ENCODE data around the gene FBXW2. TPM values are rescaled to one million over a fixed set of nuclear protein-coding genes. Genes with fewer than 3 reads are reported as not detected.

FBXW2 gene
- total and polyA plus RNA-seq, 2 experiments from 2014 or later: 23.7 to 45.5 TPM

DNA sequence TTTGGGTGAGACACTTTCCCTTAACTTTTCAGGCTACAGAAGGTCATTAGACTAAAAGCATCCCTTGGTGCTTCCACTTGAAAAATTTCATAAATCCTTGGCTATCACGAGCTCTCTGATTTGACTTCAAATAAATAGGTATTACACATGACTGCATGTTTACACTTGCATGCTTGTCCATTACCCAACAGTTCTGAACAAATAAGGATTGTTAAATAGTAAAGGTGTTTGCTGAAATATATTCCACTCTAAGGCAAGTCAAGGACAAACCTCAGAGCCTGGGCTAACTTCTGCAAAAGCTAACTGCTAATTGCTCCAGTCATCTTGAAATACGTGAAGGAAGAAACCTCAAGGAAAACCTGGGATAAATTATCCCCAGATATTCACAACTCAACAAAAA is 14.5 kb downstream of the FBXW2 start:
- peaks cover 8% of the 10 kb centered on the region; the same call in 1 of the 2 replicates for H3F3A ChIP-seq (ENCODE audit: insufficient read depth)
- 80% methylated on average over 2 of the region's 2 CpGs for WGBS, 2 experiments (ENCODE audit: low coverage in 1 of 2, low lambda C conversion rate in 2 of 2, missing lambda C conversion rate in 2 of 2)
- no peaks in the 10 kb centered on the region for H3K27me3 ChIP-seq (replicated peaks; ENCODE audit: insufficient read depth)
- H3K9ac ChIP-seq: no peak overlapping the region
- in situ Hi-C loops (cut with MboI): no loop called here
- H3K79me2 ChIP-seq (ENCODE audit: insufficient read depth): peaks cover 73% of the 10 kb centered on the region
- no peaks in the 10 kb centered on the region for H3K9me3 ChIP-seq (ENCODE audit: low read depth)
- no peak overlapping the region for H3K27ac ChIP-seq
- no peaks in the 10 kb centered on the region for H3K9me2 ChIP-seq (ENCODE audit: insufficient read depth)
- H3K4me3 ChIP-seq: no peak overlapping the region
- H4K20me1 ChIP-seq (ENCODE audit: insufficient read depth): no peaks in the 10 kb centered on the region
- DNase-seq: no peak
- no peak overlapping the region for H2AFZ ChIP-seq
- H3K4me2 ChIP-seq (ENCODE audit: unreplicated experiment): no peak overlapping the region
- TF ChIP-seq EZH2 (IDR thresholded peaks at IDR 0.05; ENCODE audit: insufficient read depth, poor library complexity, severe bottlenecking): no peak
- H3K4me1 ChIP-seq (ENCODE audit: insufficient read depth): peaks cover 6% of the 10 kb centered on the region
- peaks cover 38% of the 10 kb centered on the region; the same call in 1 of the 2 replicates for H3K36me3 ChIP-seq (ENCODE audit: low read depth)

DNA sequence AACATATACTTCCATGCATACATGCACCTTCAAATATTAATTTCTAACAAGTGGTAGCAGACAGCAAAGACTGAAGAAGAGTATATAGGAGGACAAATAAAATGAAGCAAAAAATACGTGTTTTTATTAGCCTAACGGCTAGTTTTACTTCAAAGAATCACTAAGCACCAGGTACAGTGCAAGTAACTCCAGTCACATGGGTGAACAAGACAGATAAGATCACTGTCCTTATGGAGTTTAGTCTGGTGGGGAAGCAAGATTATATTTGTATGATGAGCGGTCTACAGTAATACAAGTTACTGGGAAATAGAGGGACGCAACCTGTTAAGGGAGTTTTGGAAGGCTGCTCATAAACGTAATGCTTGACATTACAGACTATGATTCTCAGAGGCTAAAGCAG is 16.0 kb downstream of the FBXW2 start:
- Histone ChIP-seq H4K20me1 (ENCODE audit: insufficient read depth) (no peaks in the 10 kb centered on the region), H3K27ac (no peak overlapping the region), H3K4me2 (ENCODE audit: unreplicated experiment) (no peak overlapping the region), H3F3A (ENCODE audit: insufficient read depth) (no peaks in the 10 kb centered on the region), H3K9me2 (ENCODE audit: insufficient read depth) (no peaks in the 10 kb centered on the region), H3K9me3 (ENCODE audit: low read depth) (no peaks in the 10 kb centered on the region), H3K4me1 (ENCODE audit: insufficient read depth) (no peaks in the 10 kb centered on the region), H3K79me2 (ENCODE audit: insufficient read depth) (peaks cover 62% of the 10 kb centered on the region), H2AFZ (no peak overlapping the region), H3K27me3 (replicated peaks; ENCODE audit: insufficient read depth) (no peaks in the 10 kb centered on the region), H3K36me3 (ENCODE audit: low read depth) (peaks cover 46% of the 10 kb centered on the region; the same call in 1 of the 2 replicates), H3K9ac (no peak overlapping the region), H3K4me3 (no peak overlapping the region)
- WGBS, 2 experiments (ENCODE audit: low coverage in 1 of 2, low lambda C conversion rate in 2 of 2, missing lambda C conversion rate in 2 of 2): 95 to 99% methylated on average over 5 of the region's 5 CpGs
- TF ChIP-seq EZH2 (IDR thresholded peaks at IDR 0.05; ENCODE audit: insufficient read depth, poor library complexity, severe bottlenecking): no peak
- TF ChIP-seq EZH2phosphoT487 (IDR thresholded peaks at IDR 0.05; ENCODE audit: insufficient read depth, low read depth): no peak
- DNase-seq: no peak
- in situ Hi-C loops (cut with MboI): no loop called here

DNA sequence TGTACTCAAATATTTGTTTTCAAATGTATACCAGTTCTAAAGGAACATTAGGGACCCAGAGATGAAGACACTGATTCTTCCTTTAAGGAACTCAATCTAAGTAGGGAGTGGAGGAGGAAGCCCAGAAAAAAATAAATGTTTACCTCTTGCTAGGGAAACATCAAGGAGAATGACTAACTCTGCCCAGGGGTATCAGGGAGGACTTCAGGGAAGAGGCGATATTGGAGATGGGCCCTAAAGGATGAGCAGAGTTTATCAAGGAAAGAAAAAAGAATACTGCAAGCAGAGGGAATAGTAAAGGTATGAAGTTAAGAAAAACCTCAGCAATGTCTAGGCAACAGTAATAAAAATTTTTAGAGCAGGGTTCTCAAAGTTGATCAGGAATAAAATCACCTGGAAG is 16.4 kb downstream of the FBXW2 start:
- no peaks in the 10 kb centered on the region for H3K9me2 ChIP-seq (ENCODE audit: insufficient read depth)
- H3K4me3 ChIP-seq: no peak overlapping the region
- no peaks in the 10 kb centered on the region for H3F3A ChIP-seq (ENCODE audit: insufficient read depth)
- peaks cover 57% of the 10 kb centered on the region for H3K79me2 ChIP-seq (ENCODE audit: insufficient read depth)
- no peaks in the 10 kb centered on the region for H3K27me3 ChIP-seq (replicated peaks; ENCODE audit: insufficient read depth)
- no peaks in the 10 kb centered on the region for H3K4me1 ChIP-seq (ENCODE audit: insufficient read depth)
- no peak overlapping the region for H3K4me2 ChIP-seq (ENCODE audit: unreplicated experiment)
- no peak for DNase-seq
- H4K20me1 ChIP-seq (ENCODE audit: insufficient read depth): no peaks in the 10 kb centered on the region
- 100% methylated on average over 1 of the region's 1 CpG for WGBS, 2 experiments (ENCODE audit: low coverage in 1 of 2, low lambda C conversion rate in 2 of 2, missing lambda C conversion rate in 2 of 2)
- in situ Hi-C loops (cut with MboI): no loop called here
- no peak overlapping the region for H3K27ac ChIP-seq
- H3K9me3 ChIP-seq (ENCODE audit: low read depth): no peaks in the 10 kb centered on the region
- H3K36me3 ChIP-seq (ENCODE audit: low read depth): peaks cover 47% of the 10 kb centered on the region; the same call in 1 of the 2 replicates
- H2AFZ ChIP-seq: no peak overlapping the region
- H3K9ac ChIP-seq: no peak overlapping the region
- TF ChIP-seq EZH2 (IDR thresholded peaks at IDR 0.05; ENCODE audit: insufficient read depth, poor library complexity, severe bottlenecking) (no peak), EZH2phosphoT487 (IDR thresholded peaks at IDR 0.05; ENCODE audit: insufficient read depth, low read depth) (no peak)

DNA sequence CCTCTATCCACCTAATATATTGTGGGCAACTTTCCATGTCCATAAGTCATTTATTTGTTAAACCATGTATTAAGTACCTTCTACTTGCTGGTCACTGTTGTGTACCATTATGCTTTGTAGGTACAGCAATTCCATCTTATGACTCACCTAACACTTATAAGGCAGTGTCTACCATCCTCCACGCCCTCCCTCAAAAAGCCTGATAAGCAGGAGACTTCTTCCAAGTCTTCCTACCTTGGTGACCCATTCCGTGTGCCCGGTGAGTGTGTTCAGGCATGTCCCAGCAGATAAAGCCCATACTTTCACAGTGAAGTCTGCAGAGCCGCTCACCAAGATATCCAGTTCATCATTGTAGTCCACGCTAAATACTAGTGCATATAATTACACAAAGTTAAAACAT is 17.4 kb downstream of the FBXW2 start:
- H3K9ac ChIP-seq: no peak overlapping the region
- H3K9me2 ChIP-seq (ENCODE audit: insufficient read depth): no peaks in the 10 kb centered on the region
- H3K4me2 ChIP-seq (ENCODE audit: unreplicated experiment): no peak overlapping the region
- H3K36me3 ChIP-seq (ENCODE audit: low read depth): peaks cover 55% of the 10 kb centered on the region; the same call in 1 of the 2 replicates
- H4K20me1 ChIP-seq (ENCODE audit: insufficient read depth): no peaks in the 10 kb centered on the region
- no peaks in the 10 kb centered on the region for H3F3A ChIP-seq (ENCODE audit: insufficient read depth)
- H3K27ac ChIP-seq: no peak overlapping the region
- H3K9me3 ChIP-seq (ENCODE audit: low read depth): no peaks in the 10 kb centered on the region
- in situ Hi-C loops (cut with MboI): no loop called here
- DNase-seq: no peak
- 99 to 100% methylated on average over 5 of the region's 5 CpGs for WGBS, 2 experiments (ENCODE audit: low coverage in 1 of 2, low lambda C conversion rate in 2 of 2, missing lambda C conversion rate in 2 of 2)
- H3K4me3 ChIP-seq: no peak overlapping the region
- no peak overlapping the region for H2AFZ ChIP-seq
- TF ChIP-seq EZH2phosphoT487 (IDR thresholded peaks at IDR 0.05; ENCODE audit: insufficient read depth, low read depth) (no peak), EZH2 (IDR thresholded peaks at IDR 0.05; ENCODE audit: insufficient read depth, poor library complexity, severe bottlenecking) (no peak)
- no peaks in the 10 kb centered on the region for H3K27me3 ChIP-seq (replicated peaks; ENCODE audit: insufficient read depth)
- peaks cover 48% of the 10 kb centered on the region for H3K79me2 ChIP-seq (ENCODE audit: insufficient read depth)
- H3K4me1 ChIP-seq (ENCODE audit: insufficient read depth): no peaks in the 10 kb centered on the region

DNA sequence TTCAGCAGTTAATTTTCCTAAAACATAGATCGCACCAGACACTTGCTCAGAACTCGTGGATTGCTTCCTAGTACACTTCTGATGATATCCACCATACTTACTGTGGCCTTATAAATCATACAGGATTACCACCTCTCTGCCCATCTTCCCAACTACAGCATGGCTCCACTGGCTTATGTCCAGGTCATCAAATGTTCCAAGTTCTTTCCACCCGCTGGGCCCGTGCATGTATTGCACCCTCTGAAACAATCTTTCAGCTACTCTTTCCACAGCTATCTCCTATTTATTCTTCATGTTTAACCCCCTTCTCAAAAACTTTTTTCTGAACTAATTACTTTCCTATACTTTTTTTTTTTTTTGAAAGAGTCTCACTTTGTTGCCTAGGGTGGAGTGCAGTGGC is 18.5 kb downstream of the FBXW2 start:
- H3K9me2 ChIP-seq (ENCODE audit: insufficient read depth): no peaks in the 10 kb centered on the region
- H3K9ac ChIP-seq: no peak overlapping the region
- no peak overlapping the region for H2AFZ ChIP-seq
- no peaks in the 10 kb centered on the region for H3K9me3 ChIP-seq (ENCODE audit: low read depth)
- no peaks in the 10 kb centered on the region for H3F3A ChIP-seq (ENCODE audit: insufficient read depth)
- in situ Hi-C loops (cut with MboI): no loop called here
- no peaks in the 10 kb centered on the region for H3K27me3 ChIP-seq (replicated peaks; ENCODE audit: insufficient read depth)
- no peaks in the 10 kb centered on the region for H3K4me1 ChIP-seq (ENCODE audit: insufficient read depth)
- no peak overlapping the region for H3K4me3 ChIP-seq
- H3K36me3 ChIP-seq (ENCODE audit: low read depth): peaks cover 61% of the 10 kb centered on the region; the same call in 1 of the 2 replicates
- TF ChIP-seq EZH2phosphoT487 (IDR thresholded peaks at IDR 0.05; ENCODE audit: insufficient read depth, low read depth): no peak
- TF ChIP-seq EZH2 (IDR thresholded peaks at IDR 0.05; ENCODE audit: insufficient read depth, poor library complexity, severe bottlenecking): no peak
- H4K20me1 ChIP-seq (ENCODE audit: insufficient read depth): no peaks in the 10 kb centered on the region
- no peak overlapping the region for H3K27ac ChIP-seq
- 81 to 88% methylated on average over 4 of the region's 4 CpGs for WGBS, 2 experiments (ENCODE audit: low coverage in 1 of 2, low lambda C conversion rate in 2 of 2, missing lambda C conversion rate in 2 of 2)
- DNase-seq: peak; percentile 32
- no peak overlapping the region for H3K4me2 ChIP-seq (ENCODE audit: unreplicated experiment)
- H3K79me2 ChIP-seq (ENCODE audit: insufficient read depth): peaks cover 37% of the 10 kb centered on the region

All from GM23248 (cell line).